PFSK-1 (cell line): ENCODE measurements around the gene EPS8L1.
A peak's percentile ranks its signal among the peaks of the same experiment; 100 is the strongest.

ENCODE experiments used
- FOXP2 ChIP-seq: optimal IDR thresholded peaks from 2 replicates; pipeline ENCODE3; 2011; ENCODE audit warnings: borderline replicate concordance, control low read depth, inconsistent platforms; ENCODE audit not compliant: insufficient read depth; ENCODE audit errors: extremely low read length, extremely low read depth
- POLR2AphosphoS5 ChIP-seq: IDR thresholded peaks from 2 replicates; pipeline ENCODE4 v1.6.1; 2012; ENCODE audit warnings: low read depth, mild to moderate bottlenecking, control low read depth, low read length, moderate library complexity
- REST ChIP-seq, 2 experiments: IDR thresholded peaks; 2 replicates each; pipeline versions ENCODE4 v1.6.1 to v1.8.0; 2011 to 2012; ENCODE audit warnings: low read depth in 2 of 2, low read length in 2 of 2, control low read depth in 1 of 2, inconsistent platforms in 1 of 2, mild to moderate bottlenecking in 1 of 2, moderate library complexity in 1 of 2; ENCODE audit not compliant: insufficient read depth in 1 of 2
- SIN3A ChIP-seq: IDR thresholded peaks from 2 replicates; pipeline ENCODE4 v1.6.1; 2012; ENCODE audit warnings: mild to moderate bottlenecking, low read length, moderate library complexity, borderline replicate concordance; ENCODE audit not compliant: insufficient read depth
- TAF1 ChIP-seq: IDR thresholded peaks from 2 replicates; pipeline ENCODE4 v1.6.1; 2012; ENCODE audit warnings: low read length, control low read depth, borderline replicate concordance; ENCODE audit not compliant: insufficient read depth

The EPS8L1 gene

GRCh38 chr19:55056827-55057226 is 18.8 kb upstream of the EPS8L1 start:
- no peak for TF ChIP-seq POLR2AphosphoS5

- TF ChIP-seq FOXP2 (no peak), POLR2AphosphoS5 (no peak), REST (IDR thresholded peaks at IDR 0.05; ENCODE audit: insufficient read depth in 1 of 2, low read depth in 2 of 2, low read length in 2 of 2) (no peak), TAF1 (no peak), SIN3A (no peak)
Observed at GRCh38 chr19:55058781-55059610, 16.7 kb upstream of the EPS8L1 start.

- no peak for TF ChIP-seq SIN3A
- no peak for TF ChIP-seq REST (IDR thresholded peaks at IDR 0.05; ENCODE audit: insufficient read depth in 1 of 2, low read depth in 2 of 2, low read length in 2 of 2)
- peak; percentile 67 for TF ChIP-seq FOXP2
- TF ChIP-seq TAF1: peak; percentile 59; the same call in 1 of the 2 replicates
- TF ChIP-seq POLR2AphosphoS5: peak; percentile 66
Observed at GRCh38 chr19:55062735-55063491, 12.8 kb upstream of the EPS8L1 start, which contains the start of gene RDH13. TSS of gene RDH13 (minus strand) at chr19:55063148. CDS start at chr19:55063032, 116 bp downstream.

GRCh38 chr19:55063492-55063843 is 12.2 kb upstream of the EPS8L1 start:
- no peak for TF ChIP-seq REST (IDR thresholded peaks at IDR 0.05; ENCODE audit: insufficient read depth in 1 of 2, low read depth in 2 of 2, low read length in 2 of 2)
- TF ChIP-seq TAF1: no peak
- TF ChIP-seq POLR2AphosphoS5: no peak
- TF ChIP-seq SIN3A: no peak
- no peak for TF ChIP-seq FOXP2

GRCh38 chr19:55066107-55066709 is 9.5 kb upstream of the EPS8L1 start:
- TF ChIP-seq FOXP2: no peak
- no peak for TF ChIP-seq POLR2AphosphoS5
- TF ChIP-seq SIN3A: no peak
- no peak for TF ChIP-seq TAF1
- TF ChIP-seq REST (IDR thresholded peaks at IDR 0.05; ENCODE audit: insufficient read depth in 1 of 2, low read depth in 2 of 2, low read length in 2 of 2): peak; percentile 75 to 94
